Muscle layer of duodenum (tissue), 2 donors: ENCODE data around the gene DNAJC7.

ENCODE experiments used
- H3K27ac ChIP-seq: one replicate; pipeline ENCODE4 v1.7.0; 2013; ENCODE audit warnings: mild to moderate bottlenecking, low read length
- H3K27me3 ChIP-seq: one replicate; pipeline ENCODE4 v1.7.0; 2013; ENCODE audit warnings: low read depth, mild to moderate bottlenecking, control low read depth, low read length
- H3K36me3 ChIP-seq, 2 donors: one replicate each; pipeline ENCODE4 v1.7.0; 2013; ENCODE audit warnings: low read length in 2 of 2, control low read depth in 1 of 2, mild to moderate bottlenecking in 1 of 2; ENCODE audit not compliant: insufficient read depth in 2 of 2, control insufficient read depth in 1 of 2
- H3K4me1 ChIP-seq, 2 donors: one replicate each; pipeline ENCODE4 v1.7.0; 2013; ENCODE audit warnings: low read length in 2 of 2, mild to moderate bottlenecking in 2 of 2, control low read depth in 1 of 2, moderate library complexity in 1 of 2; ENCODE audit not compliant: insufficient read depth in 2 of 2, control insufficient read depth in 1 of 2
- H3K4me3 ChIP-seq, 2 donors: one replicate each; pipeline ENCODE4 v1.7.0; 2013; ENCODE audit warnings: low read length in 2 of 2, low read depth in 1 of 2, mild to moderate bottlenecking in 1 of 2
- H3K9me3 ChIP-seq, 2 donors: one replicate each; pipeline ENCODE4 v1.7.0; 2013; ENCODE audit warnings: low read length in 2 of 2, control low read depth in 1 of 2, mild to moderate bottlenecking in 1 of 2; ENCODE audit not compliant: control insufficient read depth in 1 of 2
- donor health status: healthy.

Gene DNAJC7

DNA sequence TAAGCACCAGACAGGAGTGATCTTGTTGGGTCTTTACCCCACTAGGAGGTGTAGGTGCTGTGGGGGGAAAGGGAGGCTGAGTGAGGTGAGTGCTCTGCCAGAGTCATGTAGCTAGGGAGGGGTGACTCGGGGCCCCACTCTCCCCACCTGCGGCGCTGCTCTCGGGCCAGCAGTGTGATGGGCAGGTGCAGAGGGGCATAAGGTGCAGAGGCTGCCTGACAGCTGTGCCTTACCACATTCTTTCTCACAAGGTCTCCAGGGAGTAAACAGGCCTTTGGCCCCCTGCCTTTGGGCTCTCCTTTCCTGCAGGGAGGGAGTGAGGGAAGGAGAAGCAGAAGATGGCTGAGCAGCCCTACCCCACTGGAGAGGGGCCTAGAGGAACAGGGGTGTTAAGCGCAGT is 55.1 kb downstream of the DNAJC7 start:
- H3K27me3 ChIP-seq: no peaks in the 10 kb centered on the region
- no peak overlapping the region for H3K27ac ChIP-seq
- peaks cover 8 to 18% of the 10 kb centered on the region in 2 donors for H3K4me1 ChIP-seq
- no peaks in the 10 kb centered on the region for H3K36me3 ChIP-seq
- no peak overlapping the region for H3K4me3 ChIP-seq
- no peaks in the 10 kb centered on the region for H3K9me3 ChIP-seq

DNA sequence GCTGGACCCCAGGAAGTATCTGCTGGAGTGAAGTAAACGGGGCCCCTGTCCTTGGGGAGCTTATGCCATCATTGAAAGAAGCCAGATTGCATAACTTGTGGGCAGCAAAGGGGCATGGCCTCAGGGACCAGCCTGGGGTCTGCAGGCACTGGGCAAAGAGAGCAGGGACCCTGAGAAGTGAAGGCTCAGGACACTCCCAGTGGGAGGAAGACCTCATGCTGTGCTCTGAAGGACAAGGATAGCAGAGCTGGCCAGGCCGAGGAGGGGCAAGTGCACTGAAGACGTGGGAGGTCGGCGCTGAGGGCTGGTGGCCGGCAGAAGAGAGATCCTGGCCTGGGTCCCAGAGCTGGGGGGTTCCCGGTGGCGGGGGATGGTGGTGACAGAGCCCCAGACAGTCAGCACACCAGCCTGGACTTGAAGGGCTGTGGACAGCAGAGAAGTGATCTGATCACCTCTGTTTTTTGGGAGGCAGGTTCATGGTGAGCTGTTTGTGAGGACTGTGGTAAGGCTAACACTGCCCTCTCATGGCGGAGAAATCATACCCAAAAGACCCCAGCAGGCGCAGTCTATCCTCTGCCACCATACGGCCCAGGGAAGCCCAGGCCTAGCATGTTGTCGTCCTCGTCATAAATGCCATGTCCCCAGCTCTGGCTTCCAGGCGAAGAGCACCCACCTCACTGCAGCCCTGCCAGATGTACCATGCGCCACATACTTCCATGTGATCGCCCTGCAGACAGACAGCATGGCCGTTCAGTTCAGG is 57.7 kb downstream of the DNAJC7 start:
- Histone ChIP-seq H3K27ac (no peak overlapping the region), H3K36me3 (no peaks in the 10 kb centered on the region), H3K4me3 (no peak overlapping the region), H3K4me1 (peaks cover 0 to 7% of the 10 kb centered on the region in 2 donors), H3K9me3 (no peaks in the 10 kb centered on the region), H3K27me3 (no peaks in the 10 kb centered on the region)

DNA sequence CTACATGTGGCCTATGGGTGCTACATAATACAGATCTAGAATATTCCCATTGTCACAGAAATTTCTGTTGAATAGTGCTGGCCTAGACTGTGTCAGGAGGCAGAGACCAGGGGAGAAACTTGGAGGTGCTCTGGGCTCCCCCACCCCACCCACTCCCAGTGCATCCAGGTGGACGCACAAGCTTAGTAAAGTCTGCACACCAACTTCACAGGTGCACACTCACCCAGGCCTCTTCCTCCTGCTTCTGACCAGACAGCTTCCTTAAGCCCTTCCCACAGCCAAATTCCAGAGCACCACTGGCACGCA is 58.3 kb downstream of the DNAJC7 start:
- Histone ChIP-seq H3K4me1 (peaks cover 0 to 7% of the 10 kb centered on the region in 2 donors), H3K36me3 (no peaks in the 10 kb centered on the region), H3K27ac (no peak overlapping the region)

DNA sequence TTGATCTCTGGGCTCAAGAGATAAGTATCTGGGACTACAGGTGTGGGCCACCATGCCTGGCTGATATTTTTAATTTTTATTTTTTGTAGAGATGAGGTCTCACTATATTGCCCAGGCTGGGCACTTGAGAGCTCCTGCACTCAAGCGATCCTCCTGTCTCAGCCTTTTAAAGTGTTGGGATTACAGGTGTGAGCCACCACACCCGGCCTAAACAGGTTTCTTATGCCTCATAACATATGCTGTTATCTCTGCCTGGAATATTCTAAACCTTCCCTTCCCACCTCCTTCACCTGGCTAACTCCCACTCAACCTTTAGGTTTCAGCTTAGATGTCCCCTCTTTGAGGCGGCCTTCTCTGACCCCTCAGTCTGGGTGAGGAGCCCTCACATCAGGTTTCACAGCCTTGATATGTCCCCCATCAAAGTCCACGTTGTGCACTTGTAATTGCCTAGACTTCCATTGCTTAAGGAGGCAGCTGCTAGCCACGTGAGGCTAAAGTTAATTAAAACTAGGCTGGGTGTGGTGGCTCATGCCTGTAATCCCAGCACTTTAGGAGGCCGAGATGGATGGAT is 59.3 kb downstream of the DNAJC7 start:
- no peaks in the 10 kb centered on the region for H3K9me3 ChIP-seq
- no peaks in the 10 kb centered on the region for H3K27me3 ChIP-seq
- peaks cover 0 to 5% of the 10 kb centered on the region in 2 donors for H3K4me1 ChIP-seq
- no peak overlapping the region for H3K4me3 ChIP-seq
- no peaks in the 10 kb centered on the region for H3K36me3 ChIP-seq
- no peak overlapping the region for H3K27ac ChIP-seq

More for the DNA sequence above, 58.3 kb downstream of the DNAJC7 start:
- H3K9me3 ChIP-seq: no peaks in the 10 kb centered on the region
- H3K27me3 ChIP-seq: no peaks in the 10 kb centered on the region
- no peak overlapping the region for H3K4me3 ChIP-seq

DNA sequence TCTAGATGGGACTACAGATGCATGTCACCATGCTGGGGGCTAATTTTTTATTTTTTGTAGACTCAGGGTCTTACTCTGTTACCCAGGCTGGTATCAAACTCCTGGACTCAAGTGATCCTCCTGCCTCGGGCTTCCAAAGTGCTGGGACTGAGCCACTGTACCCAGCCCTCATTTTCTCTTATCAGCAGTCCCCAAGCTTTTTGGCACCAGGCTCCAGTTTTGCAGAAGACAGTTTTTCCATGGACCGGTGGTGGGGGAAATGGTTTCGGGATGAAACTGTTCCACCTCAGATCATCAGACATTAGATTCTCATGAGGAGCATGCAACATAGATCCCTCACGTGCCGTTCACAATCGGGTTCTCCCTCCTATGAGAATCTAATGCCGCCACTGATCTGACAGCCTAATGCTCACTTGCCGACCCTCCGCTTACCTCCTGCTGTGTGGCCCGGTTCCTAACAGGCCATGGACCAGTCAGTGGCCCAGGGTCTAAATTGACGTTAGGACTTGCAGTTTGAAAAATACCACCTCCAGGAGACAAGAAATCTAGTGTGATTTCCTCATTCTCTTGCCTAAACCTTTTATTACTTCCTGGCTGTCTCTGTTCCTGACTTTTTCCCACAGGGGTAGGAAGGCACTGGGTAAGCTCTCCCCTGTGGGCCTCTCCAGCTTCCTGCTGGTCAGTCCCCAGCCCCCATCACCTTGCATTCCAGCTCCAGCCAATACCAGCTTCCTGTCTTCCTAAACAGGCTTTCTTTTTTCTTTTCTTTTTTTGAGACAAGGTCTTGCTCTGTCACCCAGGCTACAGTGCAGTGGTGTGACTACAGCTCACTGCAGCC is 60.0 kb downstream of the DNAJC7 start:
- no peaks in the 10 kb centered on the region for H3K9me3 ChIP-seq
- H3K27ac ChIP-seq: no peak overlapping the region
- H3K4me3 ChIP-seq: no peak overlapping the region
- no peaks in the 10 kb centered on the region for H3K36me3 ChIP-seq
- H3K4me1 ChIP-seq: no peaks in the 10 kb centered on the region
- H3K27me3 ChIP-seq: no peaks in the 10 kb centered on the region

DNA sequence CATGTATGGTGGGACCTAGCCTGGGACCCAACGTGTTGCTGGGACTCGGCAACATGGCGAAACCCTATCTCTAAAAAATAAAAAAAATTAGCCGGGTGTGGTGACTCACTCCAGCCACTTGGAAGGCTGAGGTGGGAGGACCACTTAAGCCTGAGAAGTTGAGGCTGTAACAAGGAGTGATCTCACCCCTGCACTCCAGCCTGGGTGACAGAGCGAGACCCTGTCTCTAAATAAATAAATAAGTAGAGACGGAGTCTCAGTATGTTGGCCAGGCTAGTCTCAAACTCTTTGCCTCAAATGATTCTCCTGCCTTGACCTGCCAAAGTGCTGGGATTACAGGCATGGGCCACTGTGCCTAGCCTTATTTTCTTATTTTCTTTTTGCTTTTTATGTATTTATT is 60.7 kb downstream of the DNAJC7 start:
- Histone ChIP-seq H3K9me3 (no peaks in the 10 kb centered on the region), H3K27me3 (no peaks in the 10 kb centered on the region), H3K4me3 (no peak overlapping the region), H3K27ac (no peak overlapping the region), H3K36me3 (no peaks in the 10 kb centered on the region), H3K4me1 (no peaks in the 10 kb centered on the region)

DNA sequence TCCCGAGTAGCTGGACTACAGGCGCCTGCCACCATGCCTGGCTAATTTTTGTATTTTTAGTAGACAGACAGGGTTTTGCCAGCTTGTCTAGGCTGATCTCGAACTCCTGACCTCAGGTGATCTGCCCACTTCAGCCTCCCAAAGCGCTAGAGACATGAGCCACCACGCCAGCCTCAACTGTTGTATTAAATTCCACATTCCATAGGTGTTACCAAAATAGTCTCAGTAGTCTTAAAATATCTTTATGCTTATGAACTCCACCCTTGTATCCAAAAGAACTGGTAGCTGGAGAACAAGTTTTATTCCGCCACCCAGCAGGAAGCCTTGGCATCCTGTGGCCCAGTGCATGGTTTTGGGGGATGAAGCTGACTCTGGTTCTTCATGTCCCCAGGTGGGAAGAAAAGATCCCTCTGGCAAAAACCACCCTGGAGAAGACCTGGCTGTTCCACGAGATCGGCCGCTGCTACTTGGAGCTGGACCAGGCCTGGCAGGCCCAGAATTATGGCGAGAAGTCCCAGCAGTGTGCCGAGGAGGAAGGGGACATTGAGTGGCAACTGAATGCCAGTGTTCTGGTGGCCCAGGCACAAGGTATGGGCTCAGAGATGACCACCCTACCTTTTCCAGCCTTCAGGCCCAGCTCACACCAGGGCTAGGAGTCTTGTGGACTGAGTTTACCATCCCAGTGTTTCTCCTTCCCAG is 68.3 kb downstream of the DNAJC7 start:
- no peak overlapping the region for H3K4me3 ChIP-seq
- no peaks in the 10 kb centered on the region for H3K27me3 ChIP-seq
- H3K9me3 ChIP-seq: no peaks in the 10 kb centered on the region
- H3K36me3 ChIP-seq: peaks cover 0 to 5% of the 10 kb centered on the region in 2 donors
- H3K4me1 ChIP-seq: no peaks in the 10 kb centered on the region
- no peak overlapping the region for H3K27ac ChIP-seq

DNA sequence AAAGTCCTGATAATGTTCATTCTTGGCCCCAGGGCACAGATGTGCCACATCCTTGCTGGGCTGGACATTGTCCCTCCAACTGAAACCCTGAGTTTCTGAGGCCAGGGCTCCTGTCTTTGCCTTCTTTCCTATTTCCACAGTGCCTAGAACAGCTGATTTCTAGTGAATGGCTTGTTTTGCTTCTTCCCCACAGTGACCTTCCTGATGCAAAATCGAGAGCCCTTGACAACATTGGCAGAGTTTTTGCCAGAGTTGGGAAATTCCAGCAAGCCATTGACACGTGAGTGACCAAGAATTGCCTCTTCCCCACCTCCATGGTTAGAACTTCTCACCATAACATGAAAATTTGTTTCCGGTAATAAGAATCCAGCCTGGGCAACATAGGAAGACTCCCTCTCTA is 72.3 kb downstream of the DNAJC7 start:
- Histone ChIP-seq H3K27me3 (no peaks in the 10 kb centered on the region), H3K9me3 (no peaks in the 10 kb centered on the region), H3K36me3 (peaks cover 0 to 5% of the 10 kb centered on the region in 2 donors), H3K4me3 (no peak overlapping the region), H3K27ac (no peak overlapping the region), H3K4me1 (no peaks in the 10 kb centered on the region)

DNA sequence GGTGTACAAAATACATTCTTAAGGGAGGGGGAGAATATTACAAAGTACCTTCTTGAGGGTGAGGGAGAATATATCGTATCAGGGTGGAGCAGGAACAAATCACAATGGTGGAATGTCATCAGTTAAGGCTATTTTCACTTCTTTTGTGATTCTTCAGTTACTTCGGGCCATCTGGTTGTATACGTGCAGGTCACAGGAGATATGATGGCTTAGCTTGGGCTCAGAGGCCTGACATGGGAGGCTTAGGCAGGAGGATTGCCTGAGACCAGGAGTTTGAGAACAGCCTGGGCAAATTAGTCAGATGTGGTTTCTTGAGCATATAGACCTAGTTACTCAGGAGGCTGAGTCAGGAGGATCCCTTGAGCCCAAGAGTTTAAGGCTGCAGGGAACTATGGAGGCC is 73.7 kb downstream of the DNAJC7 start:
- H3K27ac ChIP-seq: no peak overlapping the region
- H3K36me3 ChIP-seq: peaks cover 0 to 7% of the 10 kb centered on the region in 2 donors
- no peaks in the 10 kb centered on the region for H3K9me3 ChIP-seq
- H3K4me1 ChIP-seq: no peaks in the 10 kb centered on the region
- no peaks in the 10 kb centered on the region for H3K27me3 ChIP-seq
- no peak overlapping the region for H3K4me3 ChIP-seq

DNA sequence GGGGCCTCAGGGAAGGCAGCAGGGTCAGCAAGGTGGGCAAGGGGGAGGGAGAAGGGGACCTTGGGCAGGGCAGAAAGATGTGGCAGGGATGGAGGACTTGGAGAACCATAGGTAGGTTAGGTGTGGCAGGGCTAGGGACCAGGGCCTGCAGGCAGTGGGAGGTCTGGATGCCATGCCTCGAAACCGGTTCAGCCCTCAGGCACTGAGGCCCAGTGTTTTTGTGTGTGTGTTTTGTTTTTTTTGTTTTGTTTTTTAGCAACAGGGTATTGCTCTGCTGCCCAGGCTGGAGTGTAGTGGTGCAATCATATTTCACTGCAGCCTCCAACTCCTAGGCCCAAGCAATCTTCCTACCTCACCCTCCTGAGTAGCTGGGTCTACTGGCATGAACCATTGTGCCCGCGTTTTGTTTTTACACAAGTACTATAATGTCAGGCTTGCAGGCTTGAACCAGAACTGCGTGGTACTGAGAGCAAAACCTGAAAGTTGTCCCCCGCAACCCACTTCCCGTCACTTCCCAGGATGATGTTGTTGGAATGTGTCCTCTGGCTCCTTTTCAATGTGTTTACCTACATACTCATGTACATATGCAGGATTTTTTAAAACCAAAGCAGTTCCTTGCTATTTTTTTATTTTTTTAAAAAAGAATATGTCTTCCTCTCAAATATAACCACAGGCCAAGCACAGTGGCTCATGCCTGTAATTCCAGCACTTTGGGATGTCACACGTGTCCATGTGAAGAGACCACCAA is 74.4 kb downstream of the DNAJC7 start:
- Histone ChIP-seq H3K27ac (no peak overlapping the region), H3K9me3 (no peaks in the 10 kb centered on the region)

More for the DNA sequence above, 74.4 kb downstream of the DNAJC7 start:
- peaks cover 0 to 9% of the 10 kb centered on the region in 2 donors for H3K36me3 ChIP-seq
- no peaks in the 10 kb centered on the region for H3K27me3 ChIP-seq
- H3K4me3 ChIP-seq: no peak overlapping the region
- no peaks in the 10 kb centered on the region for H3K4me1 ChIP-seq
